Measurements from ENCODE around the gene USP14. TPM values are rescaled to one million over a fixed set of nuclear protein-coding genes. Genes with fewer than 3 reads are reported as not detected.

The USP14 gene
- total RNA-seq, 1 donor from 2014 or later: 47.8 TPM

GRCh38 chr18:191725-192124, 33.4 kb downstream of the USP14 start:
- Histone ChIP-seq H3K27me3 (no peaks in the 10 kb centered on the region), H3K36me3 (peaks cover 1% of the 10 kb centered on the region), H3K4me3 (no peak overlapping the region), H3K9me3 (no peaks in the 10 kb centered on the region), H3K27ac (no peak overlapping the region), H3K4me1 (no peaks in the 10 kb centered on the region)
- ATAC-seq (no peak), DNase-seq (no peak)
- no peak for TF ChIP-seq CTCF (IDR thresholded peaks at IDR 0.05)
- intact Hi-C loops (cut with DNase I): no loop called here

- no peak for TF ChIP-seq CTCF (IDR thresholded peaks at IDR 0.05)
- no peaks in the 10 kb centered on the region for H3K4me1 ChIP-seq
- H3K36me3 ChIP-seq: peaks cover 11% of the 10 kb centered on the region
- no peak for DNase-seq
- intact Hi-C loops (cut with DNase I): no loop called here
- H3K4me3 ChIP-seq: no peak overlapping the region
- ATAC-seq: no peak
- no peaks in the 10 kb centered on the region for H3K27me3 ChIP-seq
- H3K9me3 ChIP-seq: no peaks in the 10 kb centered on the region
- H3K27ac ChIP-seq: no peak overlapping the region
Measured at GRCh38 chr18:192801-193200, 34.4 kb downstream of the USP14 start.

- ATAC-seq: no peak
- intact Hi-C loops (cut with DNase I): no loop called here
- peaks cover 35% of the 10 kb centered on the region for H3K36me3 ChIP-seq
Measured at GRCh38 chr18:195651-196050, 37.3 kb downstream of the USP14 start.

GRCh38 chr18:199214-199613, 40.9 kb downstream of the USP14 start:
- Histone ChIP-seq H3K4me3 (no peak overlapping the region), H3K36me3 (peaks cover 70% of the 10 kb centered on the region), H3K9me3 (no peaks in the 10 kb centered on the region), H3K27me3 (no peaks in the 10 kb centered on the region), H3K4me1 (no peaks in the 10 kb centered on the region), H3K27ac (no peak overlapping the region)
- no peak for TF ChIP-seq CTCF (IDR thresholded peaks at IDR 0.05)
- intact Hi-C loops (cut with DNase I): no loop called here
- DNase-seq (no peak), ATAC-seq (no peak)

More at GRCh38 chr18:195651-196050, 37.3 kb downstream of the USP14 start:
- Histone ChIP-seq H3K27me3 (no peaks in the 10 kb centered on the region), H3K4me3 (no peak overlapping the region), H3K27ac (no peak overlapping the region), H3K9me3 (no peaks in the 10 kb centered on the region), H3K4me1 (no peaks in the 10 kb centered on the region)
- DNase-seq: no peak
- no peak for TF ChIP-seq CTCF (IDR thresholded peaks at IDR 0.05)

- no peak for TF ChIP-seq CTCF (IDR thresholded peaks at IDR 0.05)
- ATAC-seq (no peak), DNase-seq (no peak)
- no peak overlapping the region for H3K4me3 ChIP-seq
- no peak overlapping the region for H3K27ac ChIP-seq
- H3K9me3 ChIP-seq: no peaks in the 10 kb centered on the region
- no peaks in the 10 kb centered on the region for H3K4me1 ChIP-seq
- intact Hi-C loops (cut with DNase I): no loop called here
- no peaks in the 10 kb centered on the region for H3K27me3 ChIP-seq
- H3K36me3 ChIP-seq: peaks cover 75% of the 10 kb centered on the region
Measured at GRCh38 chr18:199768-200167, 41.4 kb downstream of the USP14 start.

- peaks cover 72% of the 10 kb centered on the region for H3K36me3 ChIP-seq
- no peak overlapping the region for H3K4me3 ChIP-seq
- no peaks in the 10 kb centered on the region for H3K4me1 ChIP-seq
- H3K9me3 ChIP-seq: no peaks in the 10 kb centered on the region
- TF ChIP-seq CTCF (IDR thresholded peaks at IDR 0.05): no peak
- DNase-seq: no peak
- intact Hi-C loops (cut with DNase I): no loop called here
- H3K27ac ChIP-seq: no peak overlapping the region
- no peaks in the 10 kb centered on the region for H3K27me3 ChIP-seq
- ATAC-seq: no peak
Measured at GRCh38 chr18:210075-210474, 51.7 kb downstream of the USP14 start.
